ENCODE data around the gene DARS1. TPM values are rescaled to one million over a fixed set of nuclear protein-coding genes. Genes with fewer than 3 reads are reported as not detected.

DARS1 gene
- total RNA-seq, 1 donor: 98.2 TPM

- peak; percentile 25 for DNase-seq (ENCODE audit: low read depth)
- H3K4me3 ChIP-seq (ENCODE audit: low read depth, low read length): no peak overlapping the region
- no peak for TF ChIP-seq CTCF (IDR thresholded peaks at IDR 0.05; ENCODE audit: insufficient read depth, low read length)
Measured at GRCh38 chr2:135925571-135925970, 59.9 kb downstream of the DARS1 start.

GRCh38 chr2:135916207-135916606, 69.2 kb downstream of the DARS1 start:
- H3K4me3 ChIP-seq (ENCODE audit: low read depth, low read length): no peak overlapping the region
- peak; percentile 39 for TF ChIP-seq CTCF (IDR thresholded peaks at IDR 0.05; ENCODE audit: insufficient read depth, low read length)
- peak; percentile 67 for DNase-seq (ENCODE audit: low read depth)

- no peak overlapping the region for H3K4me3 ChIP-seq (ENCODE audit: low read depth, low read length)
- TF ChIP-seq CTCF (IDR thresholded peaks at IDR 0.05; ENCODE audit: insufficient read depth, low read length): no peak
- DNase-seq (ENCODE audit: low read depth): no peak
Measured at GRCh38 chr2:135914485-135914884, 70.9 kb downstream of the DARS1 start.

GRCh38 chr2:135913727-135914365, 71.6 kb downstream of the DARS1 start:
- no peak overlapping the region for H3K4me3 ChIP-seq (ENCODE audit: low read depth, low read length)
- peak; percentile 68 for TF ChIP-seq CTCF (IDR thresholded peaks at IDR 0.05; ENCODE audit: insufficient read depth, low read length)
- peak; percentile 70 for DNase-seq (ENCODE audit: low read depth)

- TF ChIP-seq CTCF (IDR thresholded peaks at IDR 0.05; ENCODE audit: insufficient read depth, low read length): no peak
- DNase-seq (ENCODE audit: low read depth): peak; percentile 43
- no peak overlapping the region for H3K4me3 ChIP-seq (ENCODE audit: low read depth, low read length)
Measured at GRCh38 chr2:135909976-135910375, 75.5 kb downstream of the DARS1 start.

GRCh38 chr2:135905679-135906078, 79.7 kb downstream of the DARS1 start:
- H3K4me3 ChIP-seq (ENCODE audit: low read depth, low read length): no peak overlapping the region
- no peak for TF ChIP-seq CTCF (IDR thresholded peaks at IDR 0.05; ENCODE audit: insufficient read depth, low read length)
- no peak for DNase-seq (ENCODE audit: low read depth)

All from fibroblast of the aortic adventitia (primary cell).